Central memory CD4-positive, alpha-beta T cell (primary cell): ENCODE measurements around the gene ATAD5.
A peak's percentile ranks its signal among the peaks of the same experiment; 100 is the strongest.
"Not testable (repeated sequence)": the region's sequence is repeated elsewhere in the genome, so short reads cannot be mapped to it uniquely, and the experiment has no call there.

Experiments used
- DNase-seq: peaks from one replicate; pipeline ENCODE4 v3.0.0; 2022
- total RNA-seq, 3 experiments: gene quantifications; one replicate each; lab custom pipeline; 2026; lab: John Stamatoyannopoulos, UW

Gene ATAD5, protein sequence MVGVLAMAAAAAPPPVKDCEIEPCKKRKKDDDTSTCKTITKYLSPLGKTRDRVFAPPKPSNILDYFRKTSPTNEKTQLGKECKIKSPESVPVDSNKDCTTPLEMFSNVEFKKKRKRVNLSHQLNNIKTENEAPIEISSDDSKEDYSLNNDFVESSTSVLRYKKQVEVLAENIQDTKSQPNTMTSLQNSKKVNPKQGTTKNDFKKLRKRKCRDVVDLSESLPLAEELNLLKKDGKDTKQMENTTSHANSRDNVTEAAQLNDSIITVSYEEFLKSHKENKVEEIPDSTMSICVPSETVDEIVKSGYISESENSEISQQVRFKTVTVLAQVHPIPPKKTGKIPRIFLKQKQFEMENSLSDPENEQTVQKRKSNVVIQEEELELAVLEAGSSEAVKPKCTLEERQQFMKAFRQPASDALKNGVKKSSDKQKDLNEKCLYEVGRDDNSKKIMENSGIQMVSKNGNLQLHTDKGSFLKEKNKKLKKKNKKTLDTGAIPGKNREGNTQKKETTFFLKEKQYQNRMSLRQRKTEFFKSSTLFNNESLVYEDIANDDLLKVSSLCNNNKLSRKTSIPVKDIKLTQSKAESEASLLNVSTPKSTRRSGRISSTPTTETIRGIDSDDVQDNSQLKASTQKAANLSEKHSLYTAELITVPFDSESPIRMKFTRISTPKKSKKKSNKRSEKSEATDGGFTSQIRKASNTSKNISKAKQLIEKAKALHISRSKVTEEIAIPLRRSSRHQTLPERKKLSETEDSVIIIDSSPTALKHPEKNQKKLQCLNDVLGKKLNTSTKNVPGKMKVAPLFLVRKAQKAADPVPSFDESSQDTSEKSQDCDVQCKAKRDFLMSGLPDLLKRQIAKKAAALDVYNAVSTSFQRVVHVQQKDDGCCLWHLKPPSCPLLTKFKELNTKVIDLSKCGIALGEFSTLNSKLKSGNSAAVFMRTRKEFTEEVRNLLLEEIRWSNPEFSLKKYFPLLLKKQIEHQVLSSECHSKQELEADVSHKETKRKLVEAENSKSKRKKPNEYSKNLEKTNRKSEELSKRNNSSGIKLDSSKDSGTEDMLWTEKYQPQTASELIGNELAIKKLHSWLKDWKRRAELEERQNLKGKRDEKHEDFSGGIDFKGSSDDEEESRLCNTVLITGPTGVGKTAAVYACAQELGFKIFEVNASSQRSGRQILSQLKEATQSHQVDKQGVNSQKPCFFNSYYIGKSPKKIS (N-terminal part only)
- 16.4 to 56.4 (median 22.4) reads per million in 3 experiments for total RNA-seq

DNA sequence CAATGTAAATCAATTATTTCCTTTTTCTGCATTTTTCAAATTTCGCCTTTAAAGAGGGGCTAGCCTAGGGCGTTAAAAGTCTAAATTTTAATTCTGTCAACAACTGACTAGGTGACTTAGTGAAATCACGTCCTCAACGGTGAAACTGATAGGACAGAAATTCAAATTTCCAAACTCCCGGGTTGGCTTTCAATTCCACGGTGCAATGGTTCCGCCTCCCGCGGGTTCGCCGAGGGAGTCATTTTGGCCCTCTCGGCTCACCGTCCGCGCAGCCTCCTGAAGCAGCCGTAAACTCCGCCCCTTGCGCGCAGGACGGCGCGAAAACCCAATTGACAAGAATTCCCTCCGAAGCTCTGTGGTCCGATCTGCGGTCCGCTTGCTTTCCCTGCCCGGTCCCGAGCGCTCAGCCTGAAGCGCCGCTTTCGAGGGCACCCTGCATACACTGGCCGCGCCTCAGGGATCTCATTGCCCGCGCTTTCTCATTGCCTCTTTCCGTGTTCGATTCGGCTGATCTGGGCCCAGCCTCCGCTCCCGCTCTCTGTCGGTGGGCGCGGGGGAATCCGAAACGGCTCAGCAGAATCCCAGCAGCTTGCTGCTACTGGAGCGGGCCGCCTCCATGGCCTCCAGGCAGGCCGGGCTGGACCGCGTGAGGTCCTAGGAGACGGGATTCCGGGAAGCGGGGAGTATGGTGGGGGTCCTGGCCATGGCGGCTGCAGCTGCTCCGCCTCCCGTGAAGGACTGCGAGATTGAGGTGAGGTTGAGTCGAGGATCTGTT is at the start of gene ATAD5:
TSS of gene ATAD5 (plus strand) at position 304 of the 775 bp plus-strand sequence. CDS start at position 686, 382 bp downstream.
- peak; percentile 85 for DNase-seq

DNA sequence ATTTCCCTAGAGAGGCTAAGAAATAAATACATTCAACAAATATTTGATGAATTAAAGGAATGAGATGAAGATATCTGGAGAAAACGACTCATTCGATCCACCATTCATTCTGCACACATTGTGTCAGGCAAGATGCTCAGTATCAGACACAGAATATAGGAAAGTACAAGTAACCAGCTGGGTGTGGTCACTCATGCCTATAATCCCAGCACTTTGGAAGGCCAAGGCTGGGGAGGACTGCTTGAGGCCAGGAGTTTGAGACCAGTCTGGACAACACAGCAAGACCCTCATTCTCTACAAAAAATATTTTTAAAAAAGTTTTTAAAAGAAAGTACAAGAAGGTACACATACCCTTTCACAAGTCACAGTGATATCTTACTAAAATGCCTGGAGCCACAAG is 49.6 kb upstream of the ATAD5 start:
- DNase-seq, result no peak

DNA sequence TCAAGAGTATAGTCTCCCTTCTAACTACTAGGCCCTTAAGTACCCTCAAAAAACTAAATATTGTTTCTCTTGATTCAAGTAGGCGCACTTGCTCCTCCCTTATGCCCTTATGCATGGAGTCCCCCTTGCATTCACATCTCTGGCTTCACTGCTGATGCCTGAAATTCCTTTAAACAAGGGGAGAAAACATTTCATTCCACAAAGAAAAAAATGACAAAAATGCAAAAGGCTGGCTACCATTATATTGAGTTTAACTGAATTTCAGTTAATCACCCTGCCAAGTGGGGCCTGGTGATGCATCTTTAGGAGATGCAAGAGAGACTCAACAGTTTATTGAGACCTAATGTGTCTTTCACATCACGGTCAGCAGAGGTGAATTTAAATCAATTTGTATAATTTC is 42.8 kb upstream of the ATAD5 start:
- DNase-seq, result no peak

DNA sequence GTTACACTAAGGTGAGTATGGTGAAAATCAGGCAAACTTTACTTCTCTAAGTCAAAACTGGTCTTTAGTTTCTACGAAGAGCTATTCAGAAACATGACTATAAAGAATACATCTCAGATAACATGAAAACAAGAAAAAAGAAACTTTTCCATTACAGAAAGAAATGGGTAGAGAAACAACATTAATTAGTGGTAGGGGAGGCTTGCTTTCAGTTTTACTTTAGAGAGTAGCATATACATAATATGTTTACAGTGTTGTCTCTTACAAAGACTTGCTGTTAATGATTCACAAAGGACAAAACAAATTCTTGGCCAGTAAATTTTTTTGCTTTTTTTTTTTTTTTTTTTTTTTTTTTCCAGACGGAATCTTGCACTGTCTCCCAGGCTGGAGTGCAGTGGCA is 41.5 kb upstream of the ATAD5 start:
- no peak for DNase-seq

DNA sequence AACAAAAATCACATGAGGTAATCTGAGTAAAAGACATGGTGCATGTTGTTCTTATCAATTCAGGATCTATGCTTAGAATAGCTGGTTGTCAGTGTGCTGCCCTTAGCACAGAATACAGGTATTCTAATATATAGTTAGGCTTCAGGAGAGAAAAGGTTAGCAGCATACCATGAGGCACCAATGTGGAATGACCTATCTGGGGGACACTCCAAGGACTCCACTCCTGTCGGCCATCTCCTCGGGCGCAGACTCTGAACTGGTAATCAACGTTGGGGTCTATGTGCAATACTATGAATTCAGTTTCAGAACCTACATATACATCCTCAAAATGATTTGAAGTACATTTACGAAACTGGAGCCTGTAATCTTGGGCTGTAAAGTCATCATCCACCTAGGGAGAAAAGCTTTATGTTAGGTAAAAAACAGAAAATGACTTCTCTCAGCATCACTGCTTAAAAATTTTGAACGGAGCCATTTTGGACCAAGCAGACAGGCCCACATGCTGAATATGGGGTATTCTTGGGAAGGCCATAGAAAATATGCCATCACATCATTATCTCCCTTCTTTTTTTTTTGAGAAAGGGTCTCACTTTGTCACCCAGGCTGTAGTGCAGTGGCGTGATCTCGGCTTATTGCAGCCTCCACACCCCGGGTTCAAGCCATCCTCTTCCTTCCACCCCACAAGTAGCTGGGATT is 38.3 kb upstream of the ATAD5 start:
- no peak for DNase-seq

DNA sequence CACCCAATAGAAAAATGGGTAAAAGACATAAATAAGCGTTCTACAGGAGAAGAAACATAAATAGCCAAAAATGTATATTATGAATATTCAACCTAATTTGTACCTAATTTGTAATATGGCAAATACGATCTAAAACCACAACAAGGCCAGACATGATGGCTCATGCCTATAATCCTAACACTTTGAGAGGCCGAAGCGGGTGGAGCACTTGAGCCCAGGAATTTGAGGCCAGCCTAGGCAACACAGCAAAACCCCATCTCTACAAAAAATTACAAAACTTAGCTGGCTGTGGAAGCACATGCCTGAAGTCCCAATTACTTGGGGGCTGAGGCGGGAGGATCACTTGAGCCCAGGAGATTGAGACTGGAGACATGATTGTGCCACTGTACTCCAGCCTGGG is 37.4 kb upstream of the ATAD5 start:
- no peak for DNase-seq

DNA sequence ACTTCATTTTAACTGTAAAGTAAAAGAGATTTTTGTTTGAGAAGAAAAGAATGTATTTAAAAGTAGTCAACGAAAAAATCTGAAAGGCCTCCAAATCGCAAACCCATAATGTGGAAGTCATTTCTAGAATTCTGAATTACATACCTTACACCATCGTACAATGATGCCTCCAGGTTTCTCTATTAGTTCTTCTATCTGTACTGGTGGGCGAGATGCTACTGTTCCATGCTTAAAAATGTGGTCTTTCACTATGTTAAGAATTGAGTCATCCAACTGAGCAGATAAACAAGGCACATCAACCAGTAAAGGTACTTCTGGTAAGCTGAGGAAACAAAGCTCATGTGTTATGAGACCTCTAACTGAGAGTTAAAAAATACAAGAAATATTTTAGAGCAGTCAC is 35.8 kb upstream of the ATAD5 start:
- DNase-seq, result no peak

DNA sequence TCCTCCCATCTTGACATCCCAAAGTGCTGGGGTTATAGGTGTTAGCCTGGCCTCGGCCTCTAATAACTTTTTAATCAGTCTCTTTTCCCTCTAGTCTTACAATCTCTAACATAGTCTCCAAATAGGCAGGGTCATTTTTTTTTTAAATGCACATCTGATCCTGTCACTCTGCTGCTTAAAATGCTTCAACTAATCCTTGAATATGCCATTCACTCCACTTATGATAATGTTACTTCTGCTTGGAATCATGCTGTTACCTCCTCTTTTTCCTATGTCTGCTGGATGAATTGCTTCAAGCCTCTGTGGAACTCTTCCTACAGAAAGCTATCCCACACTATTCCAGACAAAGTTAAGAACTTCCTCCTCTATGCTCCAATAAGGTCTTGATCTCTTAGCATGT is 30.1 kb upstream of the ATAD5 start:
- no peak for DNase-seq

DNA sequence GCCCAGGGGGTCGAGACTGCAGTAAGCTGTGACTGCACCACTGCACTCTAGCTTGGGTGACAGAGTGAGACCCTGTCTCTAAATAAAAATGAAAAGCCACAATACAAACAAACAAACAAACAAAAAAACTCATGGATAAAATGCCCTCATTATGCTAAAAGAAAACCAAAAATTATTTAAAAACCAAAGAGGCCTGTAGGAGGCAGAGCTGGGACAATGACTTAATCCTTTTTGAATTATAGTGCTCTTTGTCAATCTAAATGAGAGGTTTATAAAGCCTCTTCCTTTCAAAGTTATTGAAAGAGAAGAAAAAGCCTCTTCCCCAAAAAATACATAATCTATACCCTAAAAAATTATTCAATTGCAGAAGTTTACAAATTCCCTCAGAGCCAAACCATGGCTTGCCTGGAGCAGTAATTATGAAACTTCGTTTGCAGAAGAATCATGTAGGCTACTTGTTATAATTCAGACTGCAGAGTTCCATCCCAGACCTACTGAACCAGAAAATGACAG is 25.8 kb upstream of the ATAD5 start:
- DNase-seq, result peak; percentile 7

DNA sequence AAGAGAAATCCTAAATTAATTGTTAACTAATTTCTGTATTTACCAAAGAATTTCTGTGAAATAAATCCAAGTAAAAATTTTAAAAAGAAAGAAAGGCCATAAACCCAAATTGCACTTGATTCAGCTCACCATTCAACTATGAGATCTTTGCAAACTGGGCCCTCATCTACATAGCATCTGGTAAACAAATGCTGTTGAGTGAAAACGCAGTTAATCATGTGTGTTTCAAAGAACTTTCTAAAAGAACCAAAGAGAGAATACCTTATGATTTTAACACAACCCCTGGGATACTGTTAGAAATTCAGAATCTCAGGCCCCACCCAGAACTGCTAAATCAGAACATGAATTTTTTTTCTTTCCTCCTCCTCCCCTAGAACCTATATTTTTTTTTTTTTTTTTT is 23.9 kb upstream of the ATAD5 start:
- DNase-seq, result no peak

DNA sequence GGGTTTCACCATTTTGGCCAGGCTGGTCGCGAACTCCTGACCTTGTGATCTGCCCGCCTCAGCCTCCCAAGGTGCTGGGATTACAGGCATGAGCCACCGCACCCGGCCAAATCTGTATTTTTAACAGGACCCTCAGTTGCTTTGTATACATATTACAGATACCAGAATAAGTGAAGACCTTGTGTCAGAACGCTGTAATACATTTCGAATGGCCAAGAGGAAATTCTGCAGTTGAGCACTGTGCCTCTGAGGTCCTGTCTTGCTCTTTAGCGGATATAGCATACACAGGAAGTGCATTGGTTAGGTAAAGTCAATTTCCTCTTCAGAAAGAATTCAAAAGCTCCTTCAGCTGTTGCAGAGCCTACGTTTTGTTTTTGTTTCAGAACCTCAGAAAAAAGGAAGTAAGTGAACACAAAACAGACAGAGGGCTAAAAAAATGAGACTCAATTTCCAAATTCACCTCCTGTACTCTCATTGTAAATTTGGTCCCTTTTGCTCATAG is 22.9 kb upstream of the ATAD5 start:
- DNase-seq, result peak; percentile 78

DNA sequence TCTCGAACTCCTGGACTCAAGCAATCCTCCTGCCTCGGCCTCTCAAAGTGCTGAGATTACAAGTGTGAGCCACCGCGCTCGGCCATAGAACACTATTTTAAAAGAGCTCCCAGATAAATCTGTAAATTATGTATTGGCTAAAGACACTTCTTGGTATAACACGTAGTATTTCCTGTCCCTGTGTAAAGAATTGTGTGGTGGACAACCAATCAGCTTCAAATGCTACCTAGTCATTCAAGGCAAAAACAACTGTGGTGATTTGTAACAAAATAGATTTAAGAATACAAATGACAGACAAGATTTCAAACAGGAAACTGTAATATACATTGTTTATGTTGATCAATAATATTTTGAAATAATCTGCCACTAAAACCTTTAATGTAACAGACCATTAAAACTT is 21.9 kb upstream of the ATAD5 start:
- no peak for DNase-seq

DNA sequence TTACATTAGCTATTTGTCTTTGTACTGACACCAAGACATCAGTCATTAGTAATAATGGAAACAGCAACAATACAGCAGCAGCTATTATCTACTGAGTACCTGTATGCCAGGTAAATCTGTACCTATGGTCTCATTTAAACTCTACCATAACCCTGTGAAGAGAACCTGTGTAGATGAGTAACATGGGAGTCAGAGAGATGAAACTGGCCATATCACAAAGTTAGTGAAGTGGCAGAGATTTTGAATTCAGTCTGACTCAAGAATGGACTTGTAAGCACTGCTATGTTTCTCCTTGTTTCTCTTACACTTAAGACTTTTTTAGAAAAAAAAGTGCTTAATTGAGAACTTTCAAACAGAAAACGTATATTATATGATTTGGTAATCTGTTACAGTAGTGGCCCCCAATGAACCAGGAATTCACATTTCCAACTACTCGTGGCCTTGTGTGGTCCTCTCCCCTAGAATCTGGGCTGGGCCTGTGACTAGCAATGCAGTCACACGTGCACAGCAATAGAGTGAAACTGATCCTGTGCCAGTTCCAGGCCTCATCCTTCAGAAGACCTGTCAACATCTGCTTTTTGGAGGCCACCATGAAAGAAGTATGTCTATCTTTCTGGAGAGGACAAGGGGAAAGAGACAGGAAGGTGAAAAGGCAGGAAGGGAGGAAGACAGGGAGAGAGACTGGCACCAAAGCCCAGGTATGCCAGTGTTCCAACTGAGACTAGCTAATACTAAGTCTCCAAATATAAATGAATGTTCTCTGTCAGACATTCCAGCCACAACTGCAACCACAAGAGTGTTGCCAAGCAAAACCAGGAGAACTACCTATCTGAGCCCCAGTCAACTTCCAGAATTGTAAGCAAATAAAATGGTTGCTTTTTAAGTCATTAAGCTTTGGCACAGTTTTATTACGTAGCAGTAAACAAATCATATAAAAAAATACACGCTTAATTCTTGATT is 19.3 kb upstream of the ATAD5 start:
- DNase-seq, result no peak

DNA sequence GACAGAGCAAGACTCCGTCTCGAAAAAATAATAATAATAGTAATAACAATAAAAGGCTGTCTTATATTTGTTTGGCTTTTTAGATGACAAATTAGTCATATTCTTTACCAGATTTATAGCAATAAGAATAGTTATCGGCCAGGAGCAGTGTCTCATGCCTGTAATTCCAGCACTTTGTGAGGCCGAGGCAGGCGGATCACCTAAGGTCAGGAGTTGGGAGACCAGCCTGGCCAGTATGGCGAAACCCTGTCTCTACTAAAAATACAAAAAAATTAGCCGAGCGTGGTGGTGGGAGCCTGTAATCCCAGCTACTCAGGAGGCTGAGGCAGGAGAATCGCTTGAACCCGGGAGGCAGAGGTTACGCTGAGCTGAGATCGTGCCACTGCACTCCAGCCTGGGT is 17.5 kb upstream of the ATAD5 start:
- DNase-seq, result not testable (repeated sequence)

DNA sequence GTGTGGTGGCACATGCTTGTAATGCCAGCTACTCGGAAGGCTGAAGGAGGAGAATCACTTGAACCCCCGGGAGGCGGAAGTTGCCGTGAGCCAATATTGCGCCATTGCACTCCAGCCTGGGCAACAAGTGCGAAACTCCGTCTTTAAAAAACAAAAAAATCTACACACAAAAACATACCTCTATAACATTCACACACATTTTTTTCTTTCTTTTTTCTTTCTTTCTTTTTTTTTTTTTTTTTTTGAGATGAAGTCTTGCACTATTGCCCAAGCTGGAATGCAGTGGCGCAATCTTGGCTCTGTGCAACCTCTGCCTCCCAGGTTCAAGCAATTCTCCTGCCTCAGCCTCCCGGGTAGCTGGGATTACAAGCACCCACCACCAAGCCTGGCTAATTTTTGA is 16.9 kb upstream of the ATAD5 start:
- DNase-seq, result not testable (repeated sequence)

DNA sequence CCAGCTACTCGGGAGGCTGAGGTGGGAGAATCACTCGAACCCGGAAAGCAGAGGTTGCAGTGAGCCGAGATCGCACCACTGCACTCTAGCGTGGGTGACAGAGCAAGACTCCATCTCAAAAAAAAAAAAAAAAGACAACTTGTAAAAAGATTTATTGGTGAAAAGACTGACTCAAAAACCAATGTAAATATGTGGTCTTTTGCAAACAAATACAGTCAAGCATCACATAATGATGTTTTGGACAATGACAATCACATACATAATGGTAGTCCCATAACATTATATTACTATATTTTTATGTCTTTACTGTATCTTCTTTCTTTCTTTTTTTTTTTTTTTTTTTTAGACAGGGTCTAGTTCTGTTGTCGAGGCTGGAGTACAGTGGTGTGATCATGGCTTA is 15.6 kb upstream of the ATAD5 start:
- no peak for DNase-seq

DNA sequence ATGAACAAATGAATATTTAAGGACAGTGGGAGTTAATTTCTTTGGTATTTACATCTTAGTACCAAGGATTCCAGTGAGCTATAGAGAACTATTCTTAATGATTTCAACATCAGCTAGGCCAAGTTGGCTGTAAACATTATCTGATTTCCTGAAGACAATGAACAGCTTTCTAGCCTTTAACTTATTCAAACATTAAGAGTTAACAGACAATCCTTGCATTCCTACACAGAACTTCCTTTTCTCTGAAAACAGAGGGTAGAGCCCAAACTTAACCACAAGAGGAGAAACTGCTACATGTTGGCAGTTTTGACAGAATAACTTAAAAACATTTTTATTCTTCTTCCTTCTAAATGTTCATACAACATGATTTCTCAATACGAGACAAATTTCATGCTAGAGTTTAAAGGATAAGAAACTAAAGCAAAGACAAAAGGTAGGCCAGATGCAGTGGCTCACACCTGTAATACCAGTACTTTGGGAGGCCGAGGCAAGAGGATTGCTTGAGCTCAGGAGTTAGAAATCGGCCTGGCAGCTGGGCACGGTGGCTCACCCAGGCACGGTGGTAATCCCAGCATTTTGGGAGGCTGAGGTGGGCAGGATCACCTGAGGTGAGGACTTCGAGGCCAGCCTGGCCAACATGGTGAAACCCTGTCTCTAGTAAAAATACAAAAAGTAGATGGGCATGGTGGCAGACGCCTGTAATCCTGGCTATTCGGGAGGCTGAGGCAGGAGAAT is 11.6 kb upstream of the ATAD5 start:
- no peak for DNase-seq

DNA sequence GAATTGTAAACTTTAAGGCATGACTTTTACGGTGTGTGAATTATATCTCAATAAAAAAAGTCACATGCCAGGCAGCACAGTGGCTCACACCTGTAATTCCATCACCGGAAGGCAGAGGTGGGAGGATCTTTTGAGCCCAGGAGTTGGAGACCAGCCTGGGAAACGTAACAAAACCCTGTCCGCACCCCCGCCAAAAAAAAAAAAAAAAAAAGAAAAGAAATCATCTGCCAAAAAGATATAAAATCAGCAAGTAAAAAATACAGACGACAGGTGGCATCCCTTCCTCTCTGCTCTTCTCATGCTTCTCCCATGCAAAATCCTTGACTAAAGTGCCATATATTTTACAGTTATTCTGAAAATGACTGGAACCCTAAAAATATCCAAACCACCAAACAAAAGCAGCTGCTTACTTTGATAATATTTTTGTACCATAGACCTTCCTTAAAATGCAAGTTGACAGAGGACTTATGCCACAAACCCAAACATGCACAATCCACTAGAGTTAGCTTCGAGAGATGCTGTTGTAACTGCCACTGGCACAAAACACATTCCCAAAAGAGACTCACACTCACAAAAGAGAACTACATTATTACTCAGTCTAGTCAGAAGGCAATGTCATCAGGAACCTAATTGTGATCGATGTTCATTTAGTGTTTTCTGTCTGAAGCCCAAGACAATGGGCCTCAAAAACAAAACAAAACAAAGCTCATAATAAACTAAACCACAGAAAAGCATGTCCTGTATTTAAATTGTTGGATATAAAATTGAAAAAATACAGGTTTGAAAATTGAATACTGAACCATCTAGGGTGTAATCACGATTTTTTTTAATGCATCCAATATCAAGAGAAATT is 9.7 kb upstream of the ATAD5 start:
- peak; percentile 9 for DNase-seq
